H1 (cell line): ENCODE data around the gene SLC6A18. TPM values are rescaled to one million over a fixed set of nuclear protein-coding genes. Genes with fewer than 3 reads are reported as not detected.

Experiments used
- polyA plus RNA-seq, 7 experiments: library from polyadenylated mRNA; depleted of rRNA in 3 of 7; stranded (reverse) in 5 of 7; unstranded in 2 of 7; fragments of >200 nt in 5 of 7; fragments of 200-250 nt in 2 of 7; gene quantifications; 1 replicate in 5 of 7; 2 replicates in 1 of 7; 4 replicates in 1 of 7; pipeline versions ENCODE4 v1.2.1 to v1.2.3, GENCODE V29; 2011 to 2013; ENCODE audit warnings: missing spikeins in 2 of 7, mixed read lengths in 2 of 7
- total RNA-seq: library from RNA; stranded (reverse); fragmentation: NEBNext Ultra II Directional; extraction: Animal tissue kit (Norgen Biotek cat#: 25700); gene quantifications from 2 replicates; pipeline ENCODE4 v1.2.1, GENCODE V29; 2021
- TF ChIP-seq, protein P1 (sequence below): IDR thresholded peaks from 2 replicates; pipeline ENCODE4 v1.6.1; 2011; ENCODE audit warnings: low read length, improper control_type of control experiment

Gene SLC6A18
- total and polyA plus RNA-seq, 2 of the 8 experiments (the other 6 are each of a cell fraction or from before 2014, with no cell fraction given): not detected

DNA sequence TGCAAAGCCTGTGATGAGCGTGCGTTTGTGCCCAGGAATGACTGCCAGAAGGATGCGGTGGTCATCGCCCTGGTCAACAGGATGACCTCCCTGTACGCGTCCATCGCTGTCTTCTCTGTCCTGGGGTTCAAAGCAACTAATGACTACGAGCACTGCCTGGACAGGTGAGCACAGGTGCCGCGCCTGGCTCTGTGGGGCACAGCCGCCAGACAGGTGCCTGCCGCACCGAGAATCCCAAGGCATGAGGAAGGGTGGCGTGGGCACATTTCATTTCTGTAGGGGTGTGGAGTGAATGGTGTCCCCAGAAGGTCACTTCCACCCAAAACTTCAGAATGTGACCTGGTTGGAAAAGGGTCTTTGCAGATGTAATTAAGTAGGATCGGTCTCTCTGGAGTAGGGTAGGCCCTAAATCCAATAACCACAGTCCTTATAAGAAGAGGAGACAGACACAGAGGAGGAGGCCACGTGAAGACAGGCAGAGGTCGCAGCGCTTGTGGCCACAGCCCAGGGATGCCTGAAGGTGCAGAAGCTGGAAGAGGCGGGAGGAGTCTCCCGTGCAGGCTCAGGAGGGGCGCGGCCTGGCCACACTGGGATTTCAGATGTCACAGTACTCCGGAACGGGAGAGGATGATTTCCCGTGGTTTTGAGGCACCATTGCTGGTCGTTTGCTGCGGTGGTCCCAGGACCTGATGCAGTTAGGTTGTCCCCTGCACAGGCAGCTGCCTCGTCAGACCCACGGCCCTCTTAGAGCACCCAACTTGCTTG, 15.5 kb downstream of the SLC6A18 start (continued):
- TF ChIP-seq, protein P1, sequence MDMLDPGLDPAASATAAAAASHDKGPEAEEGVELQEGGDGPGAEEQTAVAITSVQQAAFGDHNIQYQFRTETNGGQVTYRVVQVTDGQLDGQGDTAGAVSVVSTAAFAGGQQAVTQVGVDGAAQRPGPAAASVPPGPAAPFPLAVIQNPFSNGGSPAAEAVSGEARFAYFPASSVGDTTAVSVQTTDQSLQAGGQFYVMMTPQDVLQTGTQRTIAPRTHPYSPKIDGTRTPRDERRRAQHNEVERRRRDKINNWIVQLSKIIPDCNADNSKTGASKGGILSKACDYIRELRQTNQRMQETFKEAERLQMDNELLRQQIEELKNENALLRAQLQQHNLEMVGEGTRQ: no peak
